AG04450 (cell line): Measurements from ENCODE around the gene NEO1. TPM values are rescaled to one million over a fixed set of nuclear protein-coding genes. Genes with fewer than 3 reads are reported as not detected.

Experiments
- CTCF ChIA-PET: fragments of 300-600, 350-600 bp; formaldehyde crosslinking; extraction: SDS; loops from one replicate; lab custom pipeline; 2022; ENCODE audit warnings: antibody characterized with exemption, inconsistent platforms; lab: Charles Lee
- POLR2A ChIA-PET: fragments of 350-600 bp; formaldehyde crosslinking; extraction: SDS; loops from one replicate; lab custom pipeline; 2021; ENCODE audit warnings: antibody characterized with exemption, inconsistent platforms; lab: Yijun Ruan, JAX
- DNase-seq: peaks from one replicate; pipeline ENCODE4 v3.0.0-alpha.2; 2011; ENCODE audit warnings: low read depth, low spot score
- H3K27ac ChIP-seq: one replicate; pipeline ENCODE4 v1.5.1; 2012; ENCODE audit warnings: low read depth, low read length, control low read depth
- H3K27me3 ChIP-seq: one replicate; pipeline ENCODE4 v1.6.0; 2012; ENCODE audit warnings: low read length; ENCODE audit not compliant: control insufficient read depth, insufficient read depth
- H3K4me3 ChIP-seq: 2 replicates; pipeline ENCODE4 v1.5.1; 2011; ENCODE audit warnings: mild to moderate bottlenecking, low read depth, low read length, control low read depth
- H3K9me3 ChIP-seq: 2 replicates; pipeline ENCODE4 v1.5.1; 2012; ENCODE audit warnings: low read length; ENCODE audit not compliant: control insufficient read depth, insufficient read depth
- polyA plus RNA-seq: library from polyadenylated mRNA; depleted of rRNA; stranded (reverse); fragments of >200 nt; gene quantifications from 2 replicates; pipeline ENCODE4 v1.2.3, GENCODE V29; 2011
- TF ChIP-seq, protein P1 (sequence below): IDR thresholded peaks from 2 replicates; pipeline ENCODE4 v1.5.1; 2011; ENCODE audit warnings: low read depth, low read length, control low read depth, inconsistent platforms

The NEO1 gene
- polyA plus RNA-seq, 1 experiment = 3.5 TPM

DNA sequence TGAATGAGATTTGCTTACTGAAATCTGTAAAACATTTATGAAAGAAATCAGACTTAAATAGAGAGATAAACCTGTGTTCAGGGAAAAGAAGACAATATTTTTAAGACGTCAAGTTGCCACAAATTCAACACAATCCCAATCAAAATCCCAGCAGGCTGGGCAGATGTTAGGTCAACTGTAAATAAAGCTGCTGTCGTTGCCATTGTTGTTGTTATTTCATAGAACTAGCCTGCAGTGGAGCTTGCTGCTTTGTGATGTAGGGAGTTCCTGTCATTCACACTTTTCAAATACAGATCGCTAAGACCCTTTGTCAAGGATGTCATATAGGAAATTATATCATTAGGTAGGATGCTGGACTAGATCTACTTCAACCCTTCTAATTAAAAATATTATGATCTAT is 123.1 kb downstream of the NEO1 start:
- DNase-seq = no peak
- no peaks in the 10 kb centered on the region for H3K27me3 ChIP-seq
- no peak overlapping the region for H3K27ac ChIP-seq
- H3K9me3 ChIP-seq = no peaks in the 10 kb centered on the region
- POLR2A ChIA-PET = no interaction called here
- CTCF ChIA-PET = no interaction called here
- TF ChIP-seq, protein P1, sequence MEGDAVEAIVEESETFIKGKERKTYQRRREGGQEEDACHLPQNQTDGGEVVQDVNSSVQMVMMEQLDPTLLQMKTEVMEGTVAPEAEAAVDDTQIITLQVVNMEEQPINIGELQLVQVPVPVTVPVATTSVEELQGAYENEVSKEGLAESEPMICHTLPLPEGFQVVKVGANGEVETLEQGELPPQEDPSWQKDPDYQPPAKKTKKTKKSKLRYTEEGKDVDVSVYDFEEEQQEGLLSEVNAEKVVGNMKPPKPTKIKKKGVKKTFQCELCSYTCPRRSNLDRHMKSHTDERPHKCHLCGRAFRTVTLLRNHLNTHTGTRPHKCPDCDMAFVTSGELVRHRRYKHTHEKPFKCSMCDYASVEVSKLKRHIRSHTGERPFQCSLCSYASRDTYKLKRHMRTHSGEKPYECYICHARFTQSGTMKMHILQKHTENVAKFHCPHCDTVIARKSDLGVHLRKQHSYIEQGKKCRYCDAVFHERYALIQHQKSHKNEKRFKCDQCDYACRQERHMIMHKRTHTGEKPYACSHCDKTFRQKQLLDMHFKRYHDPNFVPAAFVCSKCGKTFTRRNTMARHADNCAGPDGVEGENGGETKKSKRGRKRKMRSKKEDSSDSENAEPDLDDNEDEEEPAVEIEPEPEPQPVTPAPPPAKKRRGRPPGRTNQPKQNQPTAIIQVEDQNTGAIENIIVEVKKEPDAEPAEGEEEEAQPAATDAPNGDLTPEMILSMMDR = no peak
- H3K4me3 ChIP-seq = no peak overlapping the region

- Histone ChIP-seq H3K9me3 (no peaks in the 10 kb centered on the region), H3K27ac (no peak overlapping the region), H3K27me3 (no peaks in the 10 kb centered on the region), H3K4me3 (no peak overlapping the region)
- TF ChIP-seq, protein P1 = no peak
- no peak for DNase-seq
- ChIA-PET CTCF (no interaction called here), POLR2A (no interaction called here)
Measured at GRCh38 chr15:73176598-73176997, 124.3 kb downstream of the NEO1 start.

- Histone ChIP-seq H3K27ac (no peak overlapping the region), H3K9me3 (no peaks in the 10 kb centered on the region), H3K27me3 (no peaks in the 10 kb centered on the region), H3K4me3 (no peak overlapping the region)
- CTCF ChIA-PET = no interaction called here
- no peak for DNase-seq
- POLR2A ChIA-PET = no interaction called here
- TF ChIP-seq, protein P1 = no peak
Measured at GRCh38 chr15:73183071-73183470, 130.8 kb downstream of the NEO1 start.

DNA sequence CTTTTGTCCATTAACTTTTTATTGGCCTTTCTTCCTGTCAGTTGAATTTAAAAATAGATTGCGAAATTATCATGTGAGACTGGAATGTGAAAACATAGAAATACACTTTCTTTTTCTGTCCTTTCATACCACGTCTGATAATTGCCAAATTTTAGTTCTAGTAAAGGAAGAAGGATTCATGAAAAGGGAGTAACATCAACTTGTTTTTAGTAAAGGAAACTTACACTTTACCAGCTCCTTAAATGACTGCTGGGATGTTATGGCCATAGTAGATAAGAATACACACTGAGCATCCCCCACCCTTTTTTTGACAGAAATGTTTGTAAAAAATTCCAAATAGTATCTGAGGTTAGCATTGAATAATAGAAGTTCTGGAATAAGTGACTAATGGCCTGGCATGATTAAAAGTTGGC is 137.9 kb downstream of the NEO1 start:
- H3K27ac ChIP-seq = no peak overlapping the region
- H3K27me3 ChIP-seq = no peaks in the 10 kb centered on the region
- ChIA-PET POLR2A (no interaction called here), CTCF (no interaction called here)
- TF ChIP-seq, protein P1 = no peak
- no peaks in the 10 kb centered on the region for H3K9me3 ChIP-seq
- no peak overlapping the region for H3K4me3 ChIP-seq
- DNase-seq = no peak

- H3K4me3 ChIP-seq = no peak overlapping the region
- H3K9me3 ChIP-seq = no peaks in the 10 kb centered on the region
- ChIA-PET CTCF (no interaction called here), POLR2A (no interaction called here)
- TF ChIP-seq, protein P1 = no peak
- no peaks in the 10 kb centered on the region for H3K27me3 ChIP-seq
- no peak for DNase-seq
- H3K27ac ChIP-seq = no peak overlapping the region
Measured at GRCh38 chr15:73195166-73195565, 142.9 kb downstream of the NEO1 start.
